ENCODE data around the gene KRTAP5-8.

DNA sequence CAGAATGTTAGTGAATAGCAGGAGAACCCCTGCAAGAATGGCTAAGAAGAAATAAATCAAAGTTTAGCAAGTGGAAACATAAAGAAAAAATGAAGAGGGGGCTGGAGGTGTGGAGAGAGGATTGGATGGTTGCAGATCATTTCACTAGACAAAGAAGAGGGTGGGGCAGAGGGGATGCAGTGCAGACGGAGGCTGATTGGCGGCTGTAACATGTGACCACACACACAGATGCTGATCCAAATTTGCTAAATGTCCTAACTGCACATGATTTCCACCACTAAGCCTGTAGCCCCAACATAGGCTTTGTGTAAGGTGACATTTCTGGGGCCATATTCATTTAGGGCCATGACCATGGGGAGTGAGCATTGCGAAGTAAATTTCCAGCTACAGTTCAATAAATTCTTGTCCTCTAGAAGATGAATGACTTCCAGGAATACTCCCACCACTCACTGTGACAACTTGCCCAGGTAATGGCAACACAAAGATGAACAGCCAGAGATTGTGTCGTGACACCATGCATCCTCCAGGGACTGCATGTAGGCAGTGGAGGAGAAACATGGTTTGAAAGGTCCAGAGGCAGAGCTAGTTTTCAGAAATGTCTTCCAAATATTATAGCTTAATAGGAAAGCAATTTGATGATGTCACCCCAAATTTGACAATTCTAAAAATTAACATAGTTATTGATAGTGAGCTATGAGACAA is 38.0 kb downstream of the KRTAP5-8 start:
- TF ChIP-seq EP300 (IDR thresholded peaks at IDR 0.05) (no peak), POLR2AphosphoS5 (IDR thresholded peaks at IDR 0.05) (no peak)
- TF ChIP-seq, protein P1, sequence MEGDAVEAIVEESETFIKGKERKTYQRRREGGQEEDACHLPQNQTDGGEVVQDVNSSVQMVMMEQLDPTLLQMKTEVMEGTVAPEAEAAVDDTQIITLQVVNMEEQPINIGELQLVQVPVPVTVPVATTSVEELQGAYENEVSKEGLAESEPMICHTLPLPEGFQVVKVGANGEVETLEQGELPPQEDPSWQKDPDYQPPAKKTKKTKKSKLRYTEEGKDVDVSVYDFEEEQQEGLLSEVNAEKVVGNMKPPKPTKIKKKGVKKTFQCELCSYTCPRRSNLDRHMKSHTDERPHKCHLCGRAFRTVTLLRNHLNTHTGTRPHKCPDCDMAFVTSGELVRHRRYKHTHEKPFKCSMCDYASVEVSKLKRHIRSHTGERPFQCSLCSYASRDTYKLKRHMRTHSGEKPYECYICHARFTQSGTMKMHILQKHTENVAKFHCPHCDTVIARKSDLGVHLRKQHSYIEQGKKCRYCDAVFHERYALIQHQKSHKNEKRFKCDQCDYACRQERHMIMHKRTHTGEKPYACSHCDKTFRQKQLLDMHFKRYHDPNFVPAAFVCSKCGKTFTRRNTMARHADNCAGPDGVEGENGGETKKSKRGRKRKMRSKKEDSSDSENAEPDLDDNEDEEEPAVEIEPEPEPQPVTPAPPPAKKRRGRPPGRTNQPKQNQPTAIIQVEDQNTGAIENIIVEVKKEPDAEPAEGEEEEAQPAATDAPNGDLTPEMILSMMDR (IDR thresholded peaks at IDR 0.05): no peak

All from stomach (tissue), 4 donors.